Right lobe of liver (tissue), 6 donors: Measurements from ENCODE around the gene PAFAH2. TPM values are rescaled to one million over a fixed set of nuclear protein-coding genes. Genes with fewer than 3 reads are reported as not detected.

Experiments
- ATAC-seq, 4 donors: fragments of 200-7000 bp; cut with Tn5 transposase; one replicate each; pipeline ENCODE4 v1.9.1; 2020; ENCODE audit warnings: mild to moderate bottlenecking in 4 of 4, moderate library complexity in 4 of 4
- DNase-seq, 3 donors: peaks; one replicate each; pipeline ENCODE4 v3.0.0-alpha.2; 2020
- H3K27ac ChIP-seq, 3 donors: fragments of 200-600 bp; one replicate each; pipeline ENCODE4 v1.8.0; 2022
- H3K27me3 ChIP-seq, 2 donors: fragments of 200-600 bp; one replicate each; pipeline ENCODE4 v1.8.0; 2022
- H3K36me3 ChIP-seq, 4 donors: fragments of 200-600 bp; sonication (generic) in 1 of 4; one replicate each; pipeline versions ENCODE4 v1.5.1 to v1.8.0; 2017 to 2022; ENCODE audit warnings: control low read depth in 1 of 4
- H3K4me1 ChIP-seq, 4 donors: fragments of 200-600 bp; sonication (generic) in 1 of 4; one replicate each; pipeline versions ENCODE4 v1.5.1 to v1.8.0; 2017 to 2022; ENCODE audit warnings: control low read depth in 1 of 4
- H3K4me3 ChIP-seq, 3 donors: fragments of 200-600 bp; one replicate each; pipeline ENCODE4 v1.8.0; 2022
- H3K9me3 ChIP-seq, 4 donors: fragments of 200-600 bp; sonication (generic) in 1 of 4; one replicate each; pipeline versions ENCODE4 v1.5.1 to v1.8.0; 2017 to 2022; ENCODE audit warnings: control low read depth in 1 of 4
- POLR2A ChIP-seq: fragments of 450-650 bp; IDR thresholded peaks from one replicate; pipeline ENCODE4 v1.6.1; 2017; ENCODE audit warnings: antibody characterized with exemption, mild to moderate bottlenecking
- WGBS: methylation state at CpG from one replicate; pipeline ENCODE4 v1.1.6; 2018; ENCODE audit warnings: low coverage, low lambda C conversion rate; ENCODE audit not compliant: insufficient coverage; ENCODE audit errors: missing lambda C conversion rate; 5-methylcytosine and 5-hydroxymethylcytosine counted together
- intact Hi-C, 2 donors: fragments of 100-400 bp; cut with DNase I; formaldehyde crosslinking; loops; one replicate each; pipeline versions ENCODE4 v1.11.2 to v1.14.1; 2022
- total RNA-seq, 6 experiments: library from RNA; depleted of rRNA in 2 of 6; stranded (reverse); fragments of >200 nt in 2 of 6; fragmentation: NEBNext Ultra II Directional in 3 of 6; extraction: Animal tissue kit (Norgen Biotek cat#: 25700) in 3 of 6; gene quantifications; one replicate each; pipeline versions ENCODE4 v1.1.0 to v1.2.4, GENCODE V29; 2016 to 2023
- TF ChIP-seq, protein P1 (sequence below), 4 donors: fragments of 200-600 bp in 3 of 4; fragments of 450-650 bp in 1 of 4; IDR thresholded peaks; one replicate each; pipeline versions ENCODE4 v1.5.1 to v1.8.0; 2016 to 2022; ENCODE audit warnings: antibody characterized with exemption in 4 of 4, mild to moderate bottlenecking in 2 of 4
- donor health status: DM: no; HTN: yes; CAD: no.
- donor health status: DM: no; HTN: no; CAD: no.
- donor health status: DM: no; HTN: no; CAD: no.
- donor health status: DM: no; HTN: yes; CAD: no.
- donor health status: DM: no; HTN: yes; CAD: no.

Gene PAFAH2
- total RNA-seq, 6 experiments from 2014 or later = 13.2 to 25.2 (median 18.6) TPM

DNA sequence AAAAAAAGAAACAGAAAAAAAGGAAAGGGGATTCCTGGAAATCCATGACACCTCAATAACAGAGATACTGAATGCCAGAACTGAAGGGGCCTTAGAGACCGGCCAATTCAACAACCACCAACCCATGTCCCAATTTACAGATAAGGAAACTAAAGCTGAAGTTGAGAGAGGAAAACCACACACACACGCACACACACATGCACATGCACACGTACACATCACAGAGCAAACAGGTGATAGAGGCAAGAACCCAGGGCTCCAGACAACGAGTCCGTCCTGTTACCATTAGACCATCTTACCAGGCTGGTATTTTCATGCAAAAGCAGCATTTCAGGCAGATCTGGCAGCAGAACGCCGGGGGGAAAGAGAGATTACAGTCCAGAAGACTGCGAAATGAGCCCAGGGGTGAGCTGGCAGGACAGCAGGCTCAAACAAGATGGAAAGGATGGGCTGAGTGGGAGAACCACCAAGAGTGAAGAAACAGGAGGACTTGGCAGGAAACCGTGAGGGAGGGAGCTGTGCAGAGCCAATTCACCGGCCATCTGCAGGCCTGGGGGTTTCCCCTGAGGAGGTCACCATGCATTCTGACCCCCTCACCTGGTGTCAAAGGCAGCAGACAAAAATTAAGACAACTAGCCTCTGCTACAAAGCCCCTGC, 43.5 kb downstream of the PAFAH2 start:
- intact Hi-C loops = no loop called here
- 74% methylated on average over 10 of the region's 10 CpGs for WGBS
- no peak overlapping the region for H3K4me3 ChIP-seq

DNA sequence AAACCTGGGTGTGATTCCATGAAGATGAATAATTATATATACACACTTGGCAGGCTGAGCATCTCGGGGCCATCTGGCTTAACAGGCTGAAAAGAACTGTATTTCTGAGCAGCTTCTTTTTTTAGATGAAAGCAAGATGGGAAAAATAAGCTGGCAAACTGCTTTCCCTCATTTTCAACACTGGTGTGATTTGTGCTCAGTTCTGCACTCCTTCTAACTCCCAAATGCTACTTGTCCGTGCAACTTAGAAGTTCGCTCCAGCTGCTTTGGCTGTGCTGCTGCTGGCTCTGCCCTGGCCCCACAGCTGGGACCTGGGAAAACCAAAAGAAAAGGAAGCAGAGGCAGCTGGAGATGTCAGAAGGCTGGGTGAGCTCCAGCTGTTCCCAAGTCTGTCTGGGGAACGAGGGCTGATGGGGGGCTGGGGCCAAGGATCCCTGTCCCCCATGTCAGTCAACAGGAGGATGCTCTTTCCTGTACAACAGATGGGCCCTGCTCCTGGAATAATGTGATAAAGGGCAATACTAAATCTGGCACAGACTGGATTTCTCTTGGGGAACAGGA, 44.9 kb downstream of the PAFAH2 start:
- no peak for ATAC-seq
- DNase-seq = no peak
- Histone ChIP-seq H3K9me3 (no peaks in the 10 kb centered on the region), H3K27me3 (no peaks in the 10 kb centered on the region), H3K4me1 (no peaks in the 10 kb centered on the region), H3K36me3 (no peaks in the 10 kb centered on the region), H3K4me3 (no peak overlapping the region), H3K27ac (no peak overlapping the region)
- intact Hi-C loops = no loop called here
- no peak for TF ChIP-seq POLR2A
- TF ChIP-seq, protein P1, sequence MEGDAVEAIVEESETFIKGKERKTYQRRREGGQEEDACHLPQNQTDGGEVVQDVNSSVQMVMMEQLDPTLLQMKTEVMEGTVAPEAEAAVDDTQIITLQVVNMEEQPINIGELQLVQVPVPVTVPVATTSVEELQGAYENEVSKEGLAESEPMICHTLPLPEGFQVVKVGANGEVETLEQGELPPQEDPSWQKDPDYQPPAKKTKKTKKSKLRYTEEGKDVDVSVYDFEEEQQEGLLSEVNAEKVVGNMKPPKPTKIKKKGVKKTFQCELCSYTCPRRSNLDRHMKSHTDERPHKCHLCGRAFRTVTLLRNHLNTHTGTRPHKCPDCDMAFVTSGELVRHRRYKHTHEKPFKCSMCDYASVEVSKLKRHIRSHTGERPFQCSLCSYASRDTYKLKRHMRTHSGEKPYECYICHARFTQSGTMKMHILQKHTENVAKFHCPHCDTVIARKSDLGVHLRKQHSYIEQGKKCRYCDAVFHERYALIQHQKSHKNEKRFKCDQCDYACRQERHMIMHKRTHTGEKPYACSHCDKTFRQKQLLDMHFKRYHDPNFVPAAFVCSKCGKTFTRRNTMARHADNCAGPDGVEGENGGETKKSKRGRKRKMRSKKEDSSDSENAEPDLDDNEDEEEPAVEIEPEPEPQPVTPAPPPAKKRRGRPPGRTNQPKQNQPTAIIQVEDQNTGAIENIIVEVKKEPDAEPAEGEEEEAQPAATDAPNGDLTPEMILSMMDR (IDR thresholded peaks at IDR 0.05) = no peak
- 73% methylated on average over 4 of the region's 4 CpGs for WGBS

More for the DNA sequence above, 43.5 kb downstream of the PAFAH2 start:
- Histone ChIP-seq H3K9me3 (no peaks in the 10 kb centered on the region), H3K27me3 (no peaks in the 10 kb centered on the region), H3K36me3 (peaks cover 0 to 8% (median 0%) of the 10 kb centered on the region in 4 donors), H3K27ac (no peak overlapping the region), H3K4me1 (no peaks in the 10 kb centered on the region)
- DNase-seq = no peak
- TF ChIP-seq, protein P1 (IDR thresholded peaks at IDR 0.05) = no peak
- no peak for TF ChIP-seq POLR2A
- no peak for ATAC-seq

DNA sequence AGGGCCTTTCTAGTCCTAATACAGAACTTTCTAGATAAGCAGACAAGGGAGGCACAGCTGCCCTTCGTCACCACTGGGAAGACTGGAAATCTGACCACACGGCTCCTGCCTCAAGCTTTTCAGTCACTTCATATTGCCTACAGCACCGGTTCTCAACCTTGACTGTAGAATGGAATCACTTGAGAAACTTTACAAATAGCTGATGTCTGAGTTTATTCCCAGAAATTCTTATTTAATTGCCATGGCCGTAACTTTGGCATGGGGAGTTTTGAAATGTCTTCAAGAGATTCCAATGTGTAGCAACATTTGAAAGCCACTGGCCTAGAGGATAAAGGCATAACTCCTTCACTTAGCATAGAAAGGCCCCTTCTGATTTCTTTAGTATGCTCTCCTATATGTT, 49.2 kb downstream of the PAFAH2 start:
- intact Hi-C loops = no loop called here
- ATAC-seq (no peak), DNase-seq (no peak)
- Histone ChIP-seq H3K36me3 (no peaks in the 10 kb centered on the region), H3K9me3 (no peaks in the 10 kb centered on the region), H3K4me3 (no peak overlapping the region), H3K4me1 (no peaks in the 10 kb centered on the region), H3K27me3 (no peaks in the 10 kb centered on the region), H3K27ac (no peak overlapping the region)
- TF ChIP-seq POLR2A = no peak
- TF ChIP-seq, protein P1 (IDR thresholded peaks at IDR 0.05) = no peak
- 92% methylated on average over 4 of the region's 4 CpGs for WGBS

DNA sequence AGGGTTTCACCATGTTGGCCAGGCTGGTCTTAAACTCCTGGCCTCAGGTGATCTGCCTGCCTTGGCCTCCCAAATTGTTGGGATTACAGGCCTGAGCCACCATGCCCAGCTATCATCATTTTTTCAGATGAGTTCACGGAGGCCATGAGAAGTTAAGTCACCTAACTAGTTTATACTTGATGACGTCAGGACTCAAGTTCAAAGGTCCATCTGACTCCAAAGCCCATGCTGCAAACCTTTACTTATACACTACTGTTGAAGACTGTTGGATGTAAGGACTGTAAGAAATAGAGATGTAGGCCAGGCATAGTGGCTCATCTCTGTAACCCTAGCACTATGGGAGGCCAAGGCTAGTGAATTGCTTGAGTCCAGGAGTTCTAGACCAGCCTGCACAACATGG, 50.8 kb downstream of the PAFAH2 start:
- no peak for TF ChIP-seq POLR2A
- TF ChIP-seq, protein P1 (IDR thresholded peaks at IDR 0.05) = no peak
- H3K36me3 ChIP-seq = no peaks in the 10 kb centered on the region

More for the DNA sequence above, 50.8 kb downstream of the PAFAH2 start:
- no peaks in the 10 kb centered on the region for H3K27me3 ChIP-seq
- no peaks in the 10 kb centered on the region for H3K9me3 ChIP-seq
- intact Hi-C loops = no loop called here
- WGBS = no CpG with 5 or more reads among the region's 2 CpGs
- DNase-seq (no peak), ATAC-seq (no peak)
- no peak overlapping the region for H3K4me3 ChIP-seq
- H3K27ac ChIP-seq = no peak overlapping the region
- H3K4me1 ChIP-seq = no peaks in the 10 kb centered on the region
